HL-60/S4 treated with retinoic acid at 250 ng/mL for 4 days and 3 days (cell line): Measurements from ENCODE around the gene DYNC1I2.
"Not testable (repeated sequence)": the region's sequence is repeated elsewhere in the genome, so short reads cannot be mapped to it uniquely, and the experiment has no call there.

Source experiments
- in situ Hi-C: fragments of 300-500 bp; cut with MboI; formaldehyde crosslinking; loops from 2 replicates; pipeline ENCODE4 v1.7.0; 2022; ENCODE audit warnings: low sequenced_read_pairs

The DYNC1I2 gene

DNA sequence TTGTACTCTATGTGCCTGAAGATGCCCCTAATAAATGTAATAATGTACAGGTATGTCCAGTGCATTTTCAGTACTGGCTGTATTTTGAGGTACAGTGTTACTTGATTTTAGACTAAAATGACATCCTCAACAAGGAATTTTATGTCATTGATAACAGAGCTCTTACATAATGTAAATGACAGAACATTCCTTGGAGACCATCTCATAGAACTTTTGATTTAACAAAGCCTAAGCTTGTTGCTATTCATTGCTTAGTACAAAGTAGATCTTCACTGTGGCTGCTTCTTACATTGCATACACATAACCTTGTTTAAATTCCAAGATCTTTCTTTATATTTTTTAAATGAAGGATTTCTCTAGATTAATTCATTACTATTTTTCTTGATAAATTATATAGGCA is 24.1 kb downstream of the DYNC1I2 start:
- in situ Hi-C loops = no loop called here

DNA sequence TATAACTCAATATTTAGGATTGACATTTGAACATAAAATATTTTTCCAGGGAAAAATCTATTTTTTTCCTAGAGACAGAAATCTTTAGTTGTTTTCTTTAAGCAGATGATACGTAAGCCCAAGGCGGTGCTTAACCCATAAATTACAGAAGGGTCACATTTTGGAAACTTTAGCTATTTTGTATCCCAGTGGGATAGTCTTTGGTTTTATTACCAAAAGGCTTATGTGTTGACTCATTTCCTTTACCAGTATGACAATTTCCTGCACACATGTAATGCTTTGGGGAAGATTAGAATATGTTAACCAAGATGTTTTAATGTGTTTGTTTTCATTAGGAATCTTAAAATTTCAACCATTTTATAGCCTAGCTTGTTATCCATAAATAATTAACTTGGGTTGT is 24.8 kb downstream of the DYNC1I2 start:
- in situ Hi-C loops = no loop called here

DNA sequence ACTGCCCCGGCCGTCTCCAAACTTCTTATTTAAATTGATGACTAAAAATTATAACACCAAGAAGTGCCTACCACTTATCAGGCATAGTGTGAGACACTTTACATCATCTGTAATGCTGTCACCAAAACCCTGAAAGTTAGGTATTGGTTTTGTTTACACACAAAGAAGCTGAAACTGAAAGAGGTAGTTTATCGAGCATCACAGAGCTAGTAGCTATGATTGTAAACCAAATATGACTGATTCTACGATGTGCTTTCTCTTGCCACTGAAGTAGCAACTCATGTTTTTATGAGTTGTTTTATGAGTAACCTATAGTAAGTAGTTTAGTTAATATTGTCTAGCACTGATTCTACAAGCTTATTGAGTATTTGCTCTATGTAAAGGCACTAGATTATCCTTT is 31.5 kb downstream of the DYNC1I2 start:
- in situ Hi-C loops = no loop called here

DNA sequence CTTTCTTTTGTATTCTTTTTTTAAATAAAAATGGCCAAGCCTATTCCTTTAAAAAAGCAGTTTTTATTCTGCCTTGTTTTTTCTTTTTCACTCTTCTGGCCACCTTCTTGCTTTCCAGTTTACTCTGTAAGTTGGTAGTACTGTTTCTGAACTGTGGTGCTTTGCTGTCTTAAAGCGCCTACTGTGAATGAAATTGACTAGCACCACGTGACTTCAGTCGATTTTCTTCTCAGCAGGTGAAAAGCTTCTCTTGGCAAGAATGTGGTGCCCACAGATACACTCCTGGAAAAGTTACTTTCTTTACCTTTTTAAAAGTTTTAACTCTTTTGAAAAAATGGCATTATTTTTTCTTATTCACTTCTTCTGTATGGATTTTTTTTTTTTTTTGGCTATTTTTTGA is 32.4 kb downstream of the DYNC1I2 start:
- in situ Hi-C loops = no loop called here

DNA sequence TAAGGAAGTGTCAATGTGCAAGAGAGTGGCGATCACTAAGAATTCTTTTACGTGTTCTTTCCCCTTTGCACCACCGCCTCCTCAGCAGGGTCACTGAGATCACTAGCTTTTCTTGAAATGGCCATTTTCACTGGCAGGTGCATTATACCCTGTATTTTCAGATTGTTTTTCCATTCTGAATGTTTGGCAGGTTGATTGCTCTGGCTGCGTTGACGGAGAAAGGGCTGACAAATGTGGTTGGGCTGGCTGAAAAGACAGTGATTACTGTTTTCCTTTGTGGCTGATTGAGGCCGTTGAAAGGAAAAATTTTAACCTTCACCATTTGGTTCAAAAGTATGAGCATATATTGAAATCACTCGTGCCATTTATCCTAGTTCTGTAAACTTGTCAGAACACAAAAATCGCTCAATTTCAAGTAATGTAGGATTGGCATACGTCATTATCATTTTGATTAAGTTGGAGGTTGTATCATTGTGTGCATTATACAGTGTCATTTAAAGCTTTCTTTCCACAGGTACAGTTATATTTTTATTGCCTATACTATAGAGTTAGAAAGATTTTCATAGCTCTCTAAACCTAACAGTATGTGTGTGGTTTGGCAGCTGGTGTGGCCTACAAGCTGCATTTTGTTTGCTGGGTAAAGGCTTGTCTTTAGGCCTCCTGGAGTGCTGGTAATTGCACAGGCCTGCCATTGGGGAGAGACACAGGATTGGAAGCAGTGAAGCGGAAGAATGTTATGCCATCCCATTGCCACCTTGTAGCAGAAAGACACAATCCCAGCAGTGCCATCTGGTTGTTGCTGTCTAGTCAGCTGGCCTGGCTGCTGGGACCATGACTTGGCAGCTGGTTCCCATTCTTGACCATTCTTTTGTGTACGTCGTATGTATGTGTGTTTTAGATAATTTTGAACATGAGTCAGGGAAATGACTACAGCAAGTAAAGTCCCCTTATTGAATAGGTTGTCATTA is 36.7 kb downstream of the DYNC1I2 start:
- in situ Hi-C loops = no loop called here

DNA sequence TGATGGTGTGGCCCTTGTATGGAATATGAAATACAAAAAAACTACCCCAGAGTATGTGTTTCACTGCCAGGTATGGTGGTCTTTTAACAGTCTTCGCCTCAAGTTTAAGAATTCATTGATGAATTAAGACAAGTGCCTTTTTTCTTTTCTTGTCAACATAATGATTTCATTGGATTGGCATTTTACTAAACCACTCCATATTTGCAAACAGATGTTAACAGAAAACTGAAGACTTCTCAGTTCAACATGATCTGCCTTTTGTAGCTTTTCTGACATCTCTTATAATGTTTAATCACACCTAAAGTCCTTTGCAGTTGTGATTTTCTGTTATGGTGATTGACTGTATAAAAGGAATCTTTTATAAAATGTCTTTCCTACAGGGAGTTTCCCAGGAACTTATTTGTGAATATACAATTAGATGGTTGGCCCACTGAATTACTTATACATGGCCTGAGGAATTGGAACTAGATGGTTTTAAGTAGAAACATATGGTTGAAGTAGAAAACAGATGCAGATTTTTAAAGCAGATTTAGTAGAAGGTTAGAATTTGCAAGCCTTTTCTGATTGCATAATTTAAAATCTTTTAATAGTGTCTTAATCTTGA is 39.7 kb downstream of the DYNC1I2 start:
- in situ Hi-C loops = no loop called here

DNA sequence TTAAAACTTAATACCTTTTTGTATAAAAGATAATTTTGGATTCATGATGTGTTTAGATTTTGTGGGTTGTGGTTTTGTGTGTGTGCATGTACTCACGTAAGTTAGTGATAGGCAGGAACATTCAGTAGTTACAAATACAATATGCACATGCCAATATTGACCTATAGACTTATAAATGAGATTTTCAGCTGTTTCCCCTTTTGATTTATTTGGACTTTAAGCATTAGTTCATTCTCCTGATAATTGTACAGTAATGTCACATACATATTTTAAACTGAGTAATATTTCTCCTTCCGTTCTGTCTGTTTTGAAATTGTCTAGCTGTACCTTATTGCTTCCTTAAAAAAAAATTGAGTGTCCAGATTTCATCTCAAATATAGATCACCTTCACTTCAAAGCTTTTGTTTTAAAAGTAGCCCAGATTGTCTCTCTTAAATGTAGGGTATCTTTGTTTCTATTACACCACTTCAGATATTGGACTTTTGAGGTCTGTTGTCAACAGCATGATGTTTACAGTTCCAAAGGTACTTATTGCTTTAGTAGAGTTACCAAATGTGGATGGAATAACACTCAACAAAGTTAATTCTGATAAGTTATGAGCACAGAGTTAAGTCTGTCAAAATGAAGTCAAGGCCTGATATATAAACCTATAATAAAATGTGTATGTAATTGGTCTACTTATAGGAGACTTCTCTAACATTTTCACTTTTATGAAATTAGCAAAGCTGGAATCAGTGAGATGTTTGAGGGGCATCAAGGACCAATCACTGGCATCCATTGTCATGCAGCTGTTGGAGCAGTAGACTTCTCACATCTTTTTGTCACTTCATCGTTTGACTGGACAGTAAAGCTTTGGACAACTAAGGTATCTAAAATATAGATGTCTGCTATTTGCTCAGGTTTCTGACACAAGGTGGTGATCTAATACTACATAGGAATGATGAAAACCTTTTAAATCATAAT is 42.0 kb downstream of the DYNC1I2 start:
- in situ Hi-C loops = no loop called here

DNA sequence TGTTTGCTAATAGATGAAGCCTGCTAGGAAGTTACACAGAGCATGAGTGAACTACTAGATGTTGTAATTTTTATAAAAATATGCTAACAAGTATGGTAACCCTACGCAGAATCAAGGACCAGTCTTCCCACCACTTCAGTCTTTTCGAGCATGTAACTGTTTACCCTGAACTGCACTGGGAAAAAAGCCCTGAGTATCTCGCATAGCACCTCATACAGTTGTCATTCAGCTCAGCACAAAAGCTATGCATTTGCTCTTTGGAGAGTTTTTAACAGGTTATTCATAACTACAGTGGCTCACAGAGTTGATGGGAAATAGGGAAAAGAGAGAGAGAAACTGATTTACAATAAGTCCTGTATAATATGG is 42.7 kb downstream of the DYNC1I2 start:
- in situ Hi-C loops = no loop called here

DNA sequence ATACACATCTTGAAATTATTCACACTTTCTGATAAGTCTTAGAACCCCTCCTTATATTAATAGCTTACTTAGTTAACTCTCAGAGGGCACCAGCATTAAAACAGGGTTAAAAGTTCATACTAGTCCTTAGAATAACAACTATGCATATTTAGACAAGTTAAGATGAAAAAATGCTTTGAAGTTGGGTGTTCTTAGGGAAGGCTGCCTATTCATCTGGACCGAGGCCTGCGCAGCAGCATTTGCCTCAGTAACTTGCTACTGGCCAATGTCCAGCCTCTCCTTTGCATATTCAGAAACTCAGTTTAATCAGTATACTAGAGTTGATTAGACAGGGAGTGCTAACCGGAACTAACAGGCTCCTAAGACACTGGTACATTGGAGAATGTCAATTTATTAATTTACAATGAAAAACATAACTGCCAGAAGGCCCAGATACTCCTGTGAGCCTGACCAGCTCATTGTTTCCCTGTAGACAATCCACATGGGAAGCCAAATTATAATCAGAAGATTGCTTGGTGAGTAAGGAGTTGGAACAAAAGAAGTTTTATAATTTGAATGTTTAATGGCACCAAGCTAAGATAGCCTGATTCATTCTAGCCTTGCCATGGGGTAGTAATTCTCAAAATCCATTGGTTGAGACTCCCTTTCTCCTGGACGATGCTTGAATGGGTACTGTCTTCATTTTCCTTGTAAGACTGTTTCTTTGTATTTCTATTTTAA is 48.9 kb downstream of the DYNC1I2 start:
- in situ Hi-C loops = no loop called here

DNA sequence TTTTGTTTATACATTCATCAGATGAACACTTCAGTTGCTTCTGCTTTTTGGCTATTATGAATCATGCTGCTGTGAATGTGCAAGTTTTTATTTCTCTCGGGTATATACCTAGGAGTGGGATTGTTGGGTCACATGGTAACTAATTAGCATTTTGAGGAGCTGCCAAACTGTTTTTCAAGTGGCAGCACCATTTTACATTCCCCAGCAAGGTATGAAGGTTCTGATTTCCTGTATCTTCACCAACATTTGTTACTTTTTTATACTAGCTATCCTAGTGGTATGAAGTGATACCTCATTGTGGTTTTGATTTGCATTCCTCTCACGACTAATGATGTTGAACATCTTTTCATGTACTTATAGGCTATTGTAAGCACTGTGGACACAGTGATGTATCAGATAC is 53.9 kb downstream of the DYNC1I2 start:
- in situ Hi-C loops = no loop called here

DNA sequence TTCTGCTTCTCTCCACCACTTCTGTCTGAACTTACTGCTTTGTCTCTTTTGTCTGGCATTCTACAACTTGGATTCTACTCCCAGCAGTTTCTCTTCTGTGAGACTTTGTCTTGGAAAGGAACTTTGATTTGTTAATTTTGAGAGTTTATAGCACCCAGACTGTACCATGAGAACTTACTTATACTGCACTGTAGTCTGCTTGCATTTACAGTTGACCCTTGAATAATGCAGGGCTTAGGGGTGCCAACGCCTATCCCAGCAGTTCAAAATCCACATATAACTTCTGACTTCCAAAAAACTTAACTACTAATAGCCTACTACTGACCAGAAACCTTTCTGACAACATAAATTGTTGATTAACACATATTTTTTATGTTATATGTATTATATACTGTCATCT is 55.5 kb downstream of the DYNC1I2 start:
- in situ Hi-C loops = no loop called here

DNA sequence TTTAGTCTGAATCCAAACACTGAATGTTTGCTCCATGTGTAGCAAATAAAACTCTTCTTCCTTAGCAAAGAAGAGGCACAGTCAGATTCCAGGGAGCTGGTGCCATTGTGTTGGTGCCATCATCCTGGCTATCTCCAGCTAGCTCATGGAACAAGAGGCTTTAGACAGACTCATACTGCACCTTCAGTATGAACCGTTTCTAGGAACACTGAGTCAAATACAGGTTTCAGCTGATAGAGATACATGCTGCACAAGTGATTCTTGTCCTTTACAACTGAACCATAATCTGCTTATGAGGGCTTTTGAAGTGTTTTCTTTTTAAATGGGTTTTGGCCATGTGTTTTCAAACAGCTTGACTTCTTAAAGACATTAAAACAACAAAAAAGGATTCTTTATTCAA is 57.9 kb downstream of the DYNC1I2 start:
- in situ Hi-C loops = no loop called here

DNA sequence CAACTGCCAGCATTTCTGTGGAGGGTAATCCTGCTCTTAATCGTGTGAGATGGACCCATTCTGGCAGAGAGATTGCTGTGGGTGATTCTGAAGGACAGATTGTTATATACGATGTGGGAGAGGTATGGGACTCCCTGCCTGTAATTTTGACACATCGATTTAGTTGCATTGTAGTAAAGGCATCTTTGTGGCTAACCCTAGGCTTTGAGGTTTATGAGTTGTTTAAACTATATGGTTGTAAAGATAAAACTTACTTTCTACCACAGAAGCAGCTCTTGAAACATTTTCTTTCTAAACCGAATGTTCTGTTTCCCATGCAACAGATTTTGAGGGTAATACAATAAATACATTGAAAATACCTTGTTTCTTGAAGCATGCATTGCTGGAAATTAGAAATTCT is 58.5 kb downstream of the DYNC1I2 start:
- in situ Hi-C loops = no loop called here

DNA sequence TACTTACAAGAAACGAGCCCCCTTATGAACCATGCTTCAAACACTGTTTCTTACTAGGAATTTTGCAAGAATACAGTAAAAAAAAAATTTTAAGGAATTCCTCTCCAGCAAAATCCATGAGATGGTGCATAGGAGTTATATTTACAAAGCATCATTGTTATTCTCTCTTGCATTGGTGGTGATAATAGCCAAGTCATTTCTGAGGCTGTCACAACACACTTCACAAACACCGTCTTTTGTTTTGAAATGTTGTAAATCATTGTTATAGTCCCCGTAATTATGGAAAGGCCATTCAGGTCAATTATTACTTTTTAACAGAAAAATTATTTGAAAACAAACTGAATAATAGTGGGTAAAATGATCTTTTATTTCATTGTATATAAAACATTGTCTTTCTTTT is 60.1 kb downstream of the DYNC1I2 start:
- in situ Hi-C loops = no loop called here

DNA sequence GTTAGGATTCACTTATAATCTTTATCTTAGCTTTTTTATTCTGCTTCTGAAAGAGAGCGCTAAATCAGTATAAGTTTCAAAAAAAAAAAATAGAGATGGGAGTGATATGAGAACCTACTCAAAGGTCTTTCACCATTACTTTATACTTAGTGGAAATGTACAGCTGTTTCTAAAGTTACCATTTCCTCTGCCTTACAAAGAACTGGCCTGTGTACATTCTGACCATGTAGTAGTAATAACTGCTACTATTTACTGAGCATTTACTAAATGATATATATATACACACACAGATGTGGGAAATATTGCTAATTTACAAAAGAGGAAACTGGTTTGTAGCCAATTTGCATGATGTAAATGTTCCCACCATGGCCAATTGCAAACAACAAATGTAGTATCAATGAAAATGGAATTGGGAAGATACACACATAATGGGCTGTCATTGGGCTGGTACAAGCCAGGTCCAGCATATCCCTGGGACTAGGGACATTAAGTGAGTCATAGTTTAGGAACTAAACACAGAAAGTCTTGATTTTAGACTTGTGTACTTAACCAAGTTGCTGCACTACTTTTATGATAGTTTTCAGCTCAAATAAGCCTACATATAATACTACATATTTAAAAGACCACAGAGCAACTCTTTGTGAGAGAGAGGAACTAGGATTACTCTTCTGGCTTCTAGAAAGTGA is 67.1 kb downstream of the DYNC1I2 start:
- in situ Hi-C loops = no loop called here

DNA sequence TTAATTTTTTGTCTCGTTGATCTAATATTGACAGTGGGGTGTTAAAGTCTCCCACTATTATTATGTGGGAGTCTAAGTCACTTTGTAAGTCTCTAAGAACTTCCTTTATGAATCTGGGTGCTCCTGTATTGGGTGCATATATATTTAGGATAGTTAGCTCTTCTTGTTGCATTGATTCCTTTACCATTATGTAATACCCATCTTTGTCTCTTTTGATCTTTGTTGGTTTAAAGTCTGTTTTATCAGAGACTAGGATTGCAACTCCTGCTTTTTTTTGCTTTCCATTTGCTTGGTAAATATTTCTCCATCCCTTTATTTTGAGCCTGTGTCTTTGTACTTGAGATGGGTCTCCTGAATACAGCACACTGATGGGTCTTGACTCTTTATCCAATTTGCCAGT is 71.5 kb downstream of the DYNC1I2 start:
- in situ Hi-C loops = not testable (repeated sequence)

DNA sequence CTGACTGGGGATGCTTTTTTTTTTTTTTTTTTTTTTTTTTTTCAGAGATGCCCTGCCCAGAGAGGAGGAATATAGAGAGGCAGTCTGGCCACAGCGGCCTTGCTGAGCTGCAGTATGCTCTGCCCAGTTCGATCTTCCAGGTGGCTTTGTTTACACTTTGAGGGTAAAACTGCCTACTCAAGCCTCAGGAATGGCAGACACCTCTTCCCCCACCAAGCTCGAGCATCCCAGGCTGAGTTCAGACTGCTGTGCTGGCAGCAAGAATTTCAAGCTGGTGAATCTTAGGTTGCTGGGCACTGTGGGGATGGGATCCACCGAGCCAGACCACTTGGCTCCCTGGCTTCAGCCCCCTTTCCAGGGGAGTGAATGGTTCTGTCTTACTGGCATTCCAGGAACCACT is 73.9 kb downstream of the DYNC1I2 start:
- in situ Hi-C loops = not testable (repeated sequence)

DNA sequence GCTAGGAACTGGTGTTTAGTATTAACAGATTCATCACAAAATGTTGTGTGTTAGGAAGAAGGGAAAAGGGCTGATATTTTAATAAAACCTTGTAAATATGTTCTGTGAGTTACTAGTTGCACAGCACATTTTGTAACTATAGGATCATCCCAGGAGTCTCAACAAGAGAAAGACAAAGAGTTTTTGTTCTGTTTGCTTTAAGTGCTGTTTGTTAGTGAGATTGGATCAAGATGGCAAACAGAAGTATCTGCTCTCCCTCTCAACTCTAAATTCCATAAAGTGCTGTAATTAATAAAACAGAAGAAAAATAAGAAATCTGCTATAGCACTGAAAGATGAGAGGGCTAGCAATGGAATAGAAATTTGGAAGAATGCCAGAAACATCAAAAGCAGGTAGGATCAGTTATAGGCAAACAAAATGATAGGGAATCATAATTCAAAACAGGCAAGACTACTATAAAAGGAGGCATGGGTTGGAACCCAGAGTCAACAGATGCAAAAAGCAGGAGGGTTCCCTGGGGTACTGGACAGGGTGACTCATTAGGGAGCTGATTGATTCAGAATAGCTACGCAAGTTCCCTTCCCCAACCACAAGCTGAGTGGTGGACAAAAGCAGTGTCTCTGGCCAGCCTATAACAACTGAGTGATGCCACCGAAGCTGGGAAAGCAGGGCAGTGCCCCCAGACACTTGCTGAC is 75.8 kb downstream of the DYNC1I2 start:
- in situ Hi-C loops = no loop called here

DNA sequence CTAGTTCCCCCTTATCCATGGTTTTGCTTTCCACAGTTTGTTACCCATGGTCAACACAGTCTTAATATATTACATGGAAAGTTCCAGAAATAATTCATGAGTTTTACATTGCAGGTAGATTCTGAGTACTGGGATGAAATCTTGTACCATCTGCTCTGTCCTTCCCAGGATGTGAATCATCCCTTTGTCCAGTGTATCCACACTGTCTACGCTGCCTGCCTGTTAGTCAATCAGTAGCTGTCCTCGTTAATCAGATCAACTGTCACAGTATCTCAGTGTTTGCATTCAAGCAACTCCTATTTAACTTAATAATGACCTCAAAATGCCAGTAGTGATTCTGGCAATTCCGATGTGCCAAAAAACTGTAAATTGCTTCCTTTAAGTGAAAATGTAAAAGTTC is 76.3 kb downstream of the DYNC1I2 start:
- in situ Hi-C loops = no loop called here

DNA sequence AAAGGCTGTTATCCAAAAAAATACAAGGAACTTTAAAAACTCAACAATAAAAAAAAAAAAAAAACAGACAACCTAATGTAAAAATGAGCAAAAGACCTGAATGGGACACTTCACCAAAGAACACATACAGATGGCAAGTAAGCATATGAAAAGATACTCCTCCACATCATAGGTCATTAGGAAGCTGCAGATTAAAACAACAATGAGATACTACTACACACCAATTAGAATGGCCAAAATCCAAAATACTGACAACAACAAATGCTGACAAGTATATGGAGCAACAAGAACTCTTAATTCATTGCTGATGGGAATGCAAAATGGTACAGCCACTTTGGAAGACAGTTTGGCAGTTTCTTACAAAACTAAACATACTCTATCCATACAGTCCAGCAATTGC is 84.2 kb downstream of the DYNC1I2 start:
- in situ Hi-C loops = no loop called here
